G401.6 (cell line): ENCODE data around the gene M6PR.

Source experiments
- FAIRE-seq: peaks from 2 replicates; lab custom pipeline; 2012; peaks lifted over from hg19 to GRCh38; lab: Jason Lieb, UNC

Gene M6PR

DNA sequence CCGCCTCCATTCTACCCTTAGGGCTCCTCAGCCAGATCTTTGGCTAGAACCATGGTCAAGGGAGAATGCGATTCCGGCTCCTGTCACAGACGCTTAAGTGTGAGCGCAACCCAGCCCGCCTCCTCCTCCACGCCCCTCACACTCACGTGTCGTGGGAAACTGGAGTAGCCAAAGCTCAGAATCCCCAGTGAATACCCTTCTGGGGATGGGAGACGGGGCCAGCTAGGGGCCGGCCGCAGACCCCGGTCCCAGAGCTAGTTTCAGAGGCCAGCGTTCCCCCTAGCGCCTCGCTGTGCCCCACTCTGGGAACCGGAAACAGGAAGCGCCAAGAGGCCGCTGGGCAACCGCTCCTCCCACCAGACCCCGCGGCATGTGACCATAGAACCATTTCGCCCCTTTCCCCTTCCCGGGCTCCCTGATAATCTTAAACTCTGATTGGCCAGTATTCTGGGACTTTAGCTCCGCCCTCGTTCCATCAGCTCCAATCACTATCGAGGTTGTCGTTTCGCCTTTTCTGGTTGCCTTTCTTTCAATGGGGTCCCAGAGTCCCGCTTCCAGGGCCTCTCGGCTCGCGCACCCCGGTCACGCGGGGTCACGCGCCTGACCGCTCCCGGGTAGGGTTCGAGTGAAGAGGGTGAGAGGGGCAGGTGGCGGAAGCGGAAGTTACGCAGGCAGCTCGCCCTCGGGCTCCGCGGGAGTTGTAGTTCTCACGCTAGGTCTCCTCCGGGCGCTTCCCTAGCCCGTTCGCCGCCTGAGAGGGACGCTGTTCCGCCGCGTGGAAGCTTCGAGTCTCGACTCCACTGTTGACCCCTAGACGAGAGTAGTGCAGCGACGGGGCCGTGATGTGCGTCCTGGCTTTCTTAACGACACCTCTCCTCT is at the start of gene M6PR:
M6PR (minus strand) TSS at position 304 of the 879 bp plus-strand sequence. CDS start 3,241 bp downstream, outside the sequence.
- peak; percentile 99 for FAIRE-seq

- FAIRE-seq, result no peak
Measured at GRCh38 chr12:8996682-8997405, 47.4 kb upstream of the M6PR start.

DNA sequence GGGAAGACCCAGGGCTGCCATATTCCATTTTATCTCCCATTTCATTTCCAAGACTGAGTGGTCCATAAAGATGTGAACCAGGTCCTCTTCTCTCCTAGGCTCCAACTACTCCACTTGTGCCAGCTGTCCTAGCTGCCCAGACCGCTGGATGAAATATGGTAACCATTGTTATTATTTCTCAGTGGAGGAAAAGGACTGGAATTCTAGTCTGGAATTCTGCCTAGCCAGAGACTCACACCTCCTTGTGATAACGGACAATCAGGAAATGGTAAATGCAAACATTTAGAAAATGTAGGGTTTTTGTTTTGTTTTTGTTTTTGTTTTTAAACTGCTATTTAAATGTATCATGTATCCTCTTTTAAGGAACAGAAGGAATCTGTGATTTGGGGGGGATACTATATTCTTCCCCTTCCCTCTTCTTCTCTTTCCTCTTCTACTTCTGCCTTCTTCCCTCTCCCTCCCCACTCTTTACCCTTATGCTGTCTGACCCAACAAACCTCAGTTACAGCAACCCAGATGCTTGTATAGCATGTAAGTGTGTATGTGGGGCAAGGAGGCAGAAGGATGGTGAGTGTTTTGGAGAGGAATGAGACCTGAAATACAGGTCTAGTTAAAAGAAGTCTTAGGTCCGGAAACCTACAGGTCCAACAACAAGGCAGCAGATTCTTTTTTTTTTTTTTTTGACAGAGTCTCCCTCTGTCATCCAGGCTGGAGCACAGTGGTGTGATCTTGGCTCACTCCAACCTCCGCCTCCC is 45.8 kb upstream of the M6PR start:
- FAIRE-seq, result no peak

DNA sequence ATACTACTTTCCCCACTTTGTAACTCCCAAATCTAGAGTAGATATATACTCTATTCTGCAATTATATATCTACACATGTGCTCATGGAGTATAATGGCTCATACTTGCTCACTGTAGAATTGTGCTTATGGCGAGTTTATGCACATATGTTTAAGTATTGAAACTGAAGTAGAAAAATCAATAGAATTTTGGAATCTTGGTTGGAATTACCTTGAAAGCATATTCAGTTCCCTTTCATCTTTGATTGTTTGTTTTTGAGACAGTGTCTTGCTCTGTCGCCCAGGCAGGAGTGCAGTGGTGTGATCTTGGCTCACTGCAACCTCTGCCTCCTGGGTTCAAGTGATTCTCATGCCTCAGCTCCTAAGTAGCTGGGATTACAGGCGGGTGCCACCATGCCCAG is 44.4 kb upstream of the M6PR start:
- no peak for FAIRE-seq

DNA sequence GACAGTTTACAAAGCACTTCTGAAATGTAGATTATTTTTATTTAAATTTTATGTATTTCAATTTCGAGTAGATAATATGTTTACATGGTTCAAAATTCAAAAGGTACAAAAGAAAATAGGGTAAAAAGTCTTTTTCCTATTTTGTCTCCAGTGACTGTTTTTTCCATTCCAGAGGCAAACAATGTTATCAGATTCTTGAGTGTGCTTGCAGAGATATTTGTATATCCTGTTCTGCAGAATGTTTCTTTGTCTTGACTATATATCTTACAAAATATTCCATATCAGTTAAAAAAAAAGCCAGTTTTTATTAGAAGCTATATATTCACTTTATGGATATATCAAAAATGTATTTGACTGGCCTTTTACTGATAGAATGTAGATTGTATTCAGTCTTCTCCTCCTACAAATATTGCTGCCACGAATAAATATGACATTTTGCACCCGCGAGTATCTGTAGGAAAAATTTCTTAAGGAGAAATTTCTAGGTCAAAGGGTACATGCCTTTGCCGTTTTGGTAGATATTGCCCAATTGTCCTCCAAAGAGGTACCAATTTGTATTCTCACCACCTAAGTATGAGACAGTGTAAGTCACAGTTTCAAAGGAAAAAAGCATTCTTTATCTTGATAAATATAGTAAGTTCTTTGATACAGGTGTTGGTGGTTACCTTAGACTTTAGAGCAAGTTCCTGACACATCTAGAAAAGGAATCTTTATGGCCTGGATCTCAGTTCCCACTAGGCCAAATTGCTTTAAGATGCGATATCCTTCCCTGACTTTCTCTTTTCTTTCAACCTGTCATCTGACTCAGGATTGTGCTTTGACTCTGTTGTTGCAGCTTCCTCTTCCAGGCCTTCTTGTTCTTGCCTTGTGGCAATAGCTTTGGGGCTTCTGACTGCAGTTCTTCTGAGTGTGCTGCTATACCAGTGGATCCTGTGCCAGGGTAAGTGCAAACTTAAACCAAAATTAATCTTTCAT is 42.2 kb upstream of the M6PR start:
- FAIRE-seq, result no peak

DNA sequence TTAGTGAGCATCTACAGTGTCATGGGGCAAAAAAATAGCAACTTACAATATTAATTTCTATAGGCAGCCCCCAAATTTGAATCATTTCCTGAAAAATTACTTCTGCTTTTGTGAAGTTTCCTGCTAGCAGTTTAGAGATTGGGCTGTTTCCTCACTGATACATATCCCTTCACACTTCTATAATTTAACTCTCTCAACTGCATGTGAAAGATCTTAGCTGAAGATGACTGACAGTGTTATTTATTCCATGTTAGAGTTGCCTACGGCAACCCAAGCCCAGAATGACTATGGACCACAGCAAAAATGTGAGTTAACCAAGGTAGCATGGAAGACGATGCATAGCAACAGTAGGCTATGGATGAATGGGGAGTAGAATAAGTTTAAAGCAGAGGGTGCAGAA is 40.0 kb upstream of the M6PR start, which contains the start of gene KLRG1:
KLRG1 (plus strand) TSS at position 134 of the 400 bp plus-strand sequence; CDS start at position 224, 90 bp downstream.
- FAIRE-seq, result no peak

DNA sequence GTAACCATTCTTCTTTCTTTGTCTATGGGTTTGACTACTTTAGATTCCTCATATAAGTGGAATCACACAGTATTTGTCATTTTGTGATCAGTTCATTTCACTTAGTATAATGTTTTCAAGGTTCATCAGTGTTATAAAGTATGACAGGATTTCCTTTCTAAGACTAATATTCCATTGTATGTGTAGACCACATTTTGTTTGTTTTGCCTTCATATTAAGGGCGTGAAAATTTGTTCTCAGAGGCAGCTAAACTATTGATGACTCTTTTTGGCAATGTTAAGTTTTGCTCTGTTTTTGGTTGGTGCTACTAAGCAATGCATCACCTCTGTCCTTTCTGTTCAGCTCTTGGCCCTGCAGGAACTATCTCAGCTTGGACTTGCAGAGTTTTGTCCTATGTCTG is 38.2 kb upstream of the M6PR start:
- FAIRE-seq, result no peak

GRCh38 chr12:8987163-8987562 is 37.7 kb upstream of the M6PR start:
- FAIRE-seq, result no peak

DNA sequence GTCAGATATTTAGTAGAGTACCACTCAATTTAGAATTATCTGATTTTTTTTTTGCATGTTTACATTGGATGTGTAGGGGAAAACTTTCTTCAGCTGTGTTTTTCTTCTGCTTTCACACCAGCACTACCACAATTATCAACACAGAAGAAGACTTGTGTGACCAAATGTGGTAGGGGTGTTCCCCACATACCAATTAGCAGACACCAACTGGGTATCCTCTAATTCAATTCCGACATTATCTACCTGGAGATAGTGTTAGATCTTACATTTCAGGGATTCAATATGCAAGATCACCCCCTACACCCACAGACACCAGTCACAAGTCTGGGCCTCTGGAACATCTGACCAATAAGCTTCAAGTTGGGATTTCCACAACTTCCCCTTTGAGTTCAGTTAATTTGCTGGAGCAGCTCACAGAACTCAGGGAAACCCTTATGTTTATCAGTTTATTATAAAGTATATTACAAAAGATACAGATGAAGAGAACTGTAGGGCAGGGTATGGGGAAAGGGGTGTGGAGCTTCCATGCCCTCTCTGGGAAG is 35.8 kb upstream of the M6PR start:
- no peak for FAIRE-seq

DNA sequence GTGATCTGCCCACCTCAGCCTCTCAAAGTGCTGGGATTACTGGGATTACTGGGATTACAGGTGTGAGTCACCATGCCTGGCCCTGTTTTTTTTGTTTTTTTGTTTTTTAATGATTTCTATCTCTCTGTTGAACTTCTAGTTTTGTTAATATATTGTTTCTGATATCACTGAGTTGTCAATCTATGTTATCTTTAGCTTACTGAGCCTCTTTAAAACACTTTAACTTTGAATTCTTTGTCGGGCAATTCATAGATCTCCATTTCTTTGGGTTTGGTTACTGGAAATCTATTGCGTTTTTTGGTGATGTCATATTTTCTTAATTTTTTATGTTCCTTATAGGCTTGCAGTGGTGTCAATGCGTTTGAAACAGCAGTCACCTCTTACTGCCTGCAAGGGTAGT is 30.7 kb upstream of the M6PR start:
- FAIRE-seq, result no peak

- no peak for FAIRE-seq
Measured at GRCh38 chr12:8970432-8970831, 21.0 kb upstream of the M6PR start.

GRCh38 chr12:8969861-8970411 is 20.5 kb upstream of the M6PR start:
- no peak for FAIRE-seq

GRCh38 chr12:8968761-8969160 is 19.3 kb upstream of the M6PR start:
- FAIRE-seq, result no peak

DNA sequence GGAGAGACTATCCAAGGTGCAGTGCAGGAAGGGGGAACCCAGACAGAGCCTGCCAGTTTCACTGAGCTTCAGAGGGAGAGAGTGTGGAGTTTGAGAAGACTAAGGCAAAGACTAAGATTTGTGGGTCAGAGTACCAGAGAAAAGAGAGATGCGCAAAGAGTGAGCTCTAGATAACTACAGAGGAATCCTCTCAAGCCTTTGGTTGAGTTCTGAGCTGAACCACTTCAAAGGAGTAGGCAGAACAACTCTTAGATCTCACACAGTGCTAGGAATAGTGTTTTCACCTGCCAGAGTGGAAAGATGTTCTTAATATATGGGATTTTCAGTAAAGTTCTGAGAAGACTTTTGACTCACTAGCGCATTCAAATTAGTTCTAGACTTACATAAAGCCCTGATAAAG is 10.7 kb upstream of the M6PR start:
- FAIRE-seq, result no peak

DNA sequence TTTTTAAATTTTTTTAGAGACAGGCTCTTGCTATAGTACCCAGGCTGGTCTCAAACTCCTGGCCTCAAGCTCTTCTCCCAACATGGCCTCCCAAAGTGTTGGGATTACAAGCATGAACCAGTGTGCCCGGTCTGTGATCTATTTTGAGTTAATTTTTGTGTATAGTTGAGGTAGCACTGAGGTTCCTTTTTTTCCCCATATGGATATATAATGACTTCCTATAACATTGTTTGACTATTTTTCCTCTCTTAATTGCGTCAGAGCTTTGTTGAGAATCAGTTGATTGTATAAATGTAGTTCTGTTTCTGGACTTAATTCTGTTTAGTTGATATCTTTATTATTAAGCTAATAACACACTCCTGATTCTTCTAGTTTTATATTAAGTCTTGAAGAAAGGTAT is 8.6 kb upstream of the M6PR start:
- FAIRE-seq, result no peak

DNA sequence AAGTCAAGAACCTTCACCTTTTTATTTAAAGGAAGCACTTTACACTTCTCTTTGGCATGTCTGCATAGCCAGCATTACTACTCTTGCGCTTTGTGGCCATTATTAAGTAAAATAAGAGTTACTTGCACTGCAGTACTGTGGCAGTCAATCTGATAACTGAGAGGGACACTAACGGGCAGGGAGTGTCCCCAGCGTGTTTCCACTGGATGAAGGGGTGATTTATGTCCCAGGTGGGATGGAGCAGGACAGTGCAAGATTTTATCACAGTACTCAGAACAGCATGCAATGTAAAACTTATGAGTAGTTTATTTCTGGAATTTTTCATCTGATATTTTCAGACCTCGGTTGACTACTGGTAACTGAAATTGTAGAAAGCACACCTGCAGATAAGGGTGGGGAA is 8.1 kb upstream of the M6PR start:
- no peak for FAIRE-seq

- FAIRE-seq, result no peak
Measured at GRCh38 chr12:8956772-8957171, 7.3 kb upstream of the M6PR start.

GRCh38 chr12:8956073-8956472 is 6.6 kb upstream of the M6PR start:
- FAIRE-seq, result no peak

DNA sequence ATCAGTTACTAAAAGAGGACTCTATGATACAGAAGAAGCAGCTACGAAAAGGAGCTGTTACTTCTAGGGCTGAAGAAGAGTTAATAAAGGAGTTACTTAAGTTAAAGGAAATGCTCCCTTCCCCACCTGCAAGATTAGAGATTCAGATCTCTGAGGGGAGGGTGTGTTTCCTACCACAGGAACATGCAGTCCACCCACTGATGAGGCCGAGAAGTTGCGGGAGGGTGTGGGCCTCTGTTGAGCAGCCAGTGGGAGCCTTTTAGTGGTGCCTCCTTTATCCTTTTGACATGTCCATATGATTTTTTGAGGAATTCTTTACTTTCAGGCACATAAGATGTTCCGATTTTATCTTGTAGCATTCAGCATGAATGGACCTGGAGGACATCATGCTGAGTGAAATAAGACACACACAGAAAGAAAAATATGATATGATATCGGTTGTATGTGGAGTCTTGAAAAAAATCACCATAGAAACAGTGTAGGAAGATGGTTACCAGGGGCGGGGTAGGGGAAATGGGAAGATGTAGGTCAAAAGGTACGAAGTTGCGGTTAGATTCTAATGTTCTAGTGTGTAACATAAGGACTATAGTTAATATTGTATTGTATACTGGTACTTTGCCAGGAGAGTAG is 4.4 kb upstream of the M6PR start:
- no peak for FAIRE-seq

GRCh38 chr12:8951744-8952143 is 2.3 kb upstream of the M6PR start:
- no peak for FAIRE-seq
